C1 segment of cervical spinal cord (tissue), 14 donors: ENCODE results near the gene MRTO4.
"Not testable (repeated sequence)": the region's sequence is repeated elsewhere in the genome, so short reads cannot be mapped to it uniquely, and the experiment has no call there.

Source experiments
- DNase-seq, 14 donors: peaks; one replicate each; lab custom pipeline; 2025; lab: John Stamatoyannopoulos, UW

Gene MRTO4

GRCh38 chr1:19222979-19223824, 28.4 kb upstream of the MRTO4 start:
- DNase-seq, result no peak

- no peak for DNase-seq
These were observed 22.4 kb upstream of the MRTO4 start for GRCh38 chr1:19229229-19229628.

GRCh38 chr1:19229828-19230325, 21.7 kb upstream of the MRTO4 start:
- no peak for DNase-seq

- DNase-seq, result not testable (repeated sequence)
These were observed 19.7 kb upstream of the MRTO4 start for GRCh38 chr1:19231736-19232523.

- DNase-seq, result no peak
These were observed 19.1 kb upstream of the MRTO4 start for GRCh38 chr1:19232524-19232846.

GRCh38 chr1:19234224-19234623, 17.4 kb upstream of the MRTO4 start:
- DNase-seq, result no peak

GRCh38 chr1:19239876-19240275, 11.7 kb upstream of the MRTO4 start:
- DNase-seq, result no peak

GRCh38 chr1:19240673-19241538, 10.7 kb upstream of the MRTO4 start:
- peak in 6 of 14 donors; percentile 3 to 38 (median 22) for DNase-seq

GRCh38 chr1:19250629-19251304, 838 bp upstream of the MRTO4 start:
- no peak for DNase-seq

GRCh38 chr1:19254416-19254815, 2.8 kb downstream of the MRTO4 start:
- DNase-seq, result peak in 1 of 14 donors; percentile 16

GRCh38 chr1:19255288-19255687, 3.7 kb downstream of the MRTO4 start:
- no peak for DNase-seq

- DNase-seq, result not testable (repeated sequence)
These were observed 4.7 kb downstream of the MRTO4 start for GRCh38 chr1:19256301-19256700.

- peak in 1 of 14 donors; percentile 11 for DNase-seq
These were observed 5.7 kb downstream of the MRTO4 start for GRCh38 chr1:19257178-19257914.

- DNase-seq, result no peak
These were observed 6.7 kb downstream of the MRTO4 start for GRCh38 chr1:19258353-19258752.

GRCh38 chr1:19260211-19261138, 8.9 kb downstream of the MRTO4 start:
- DNase-seq, result no peak

- no peak for DNase-seq
These were observed 10.4 kb downstream of the MRTO4 start for GRCh38 chr1:19262047-19262446.

- no peak for DNase-seq
These were observed 11.1 kb downstream of the MRTO4 start for GRCh38 chr1:19262744-19263143.

- DNase-seq, result no peak
These were observed 16.8 kb downstream of the MRTO4 start for GRCh38 chr1:19268445-19268844.
